Endothelial cell of umbilical vein (primary cell): ENCODE results near the gene MAP3K13. TPM values are rescaled to one million over a fixed set of nuclear protein-coding genes. Genes with fewer than 3 reads are reported as not detected.

Source experiments
- BruUV-seq: library from RNA; stranded (reverse); fragments of 400-500 nt; replicated peaks from 2 replicates; lab custom pipeline; 2021; lab: Mats Ljungman, UMichigan
- CTCF ChIA-PET: fragments of 300-600, 350-600 bp; sonication (Branson Sonifier 250); formaldehyde crosslinking; loops from one replicate; lab custom pipeline; 2021; ENCODE audit warnings: antibody characterized with exemption, inconsistent platforms; lab: Charles Lee
- POLR2A ChIA-PET: fragments of 300-600, 350-600 bp; sonication (Branson Sonifier 250); formaldehyde crosslinking; loops from one replicate; lab custom pipeline; 2021; ENCODE audit warnings: antibody characterized with exemption, inconsistent platforms; lab: Charles Lee
- DNase-seq: peaks from one replicate; pipeline ENCODE4 v3.0.0-alpha.2; 2011; ENCODE audit warnings: low read depth, low spot score
- FAIRE-seq: peaks from 2 replicates; lab custom pipeline; 2011; peaks lifted over from hg19 to GRCh38; lab: Jason Lieb, UNC
- H2AFZ ChIP-seq: 2 replicates; pipeline ENCODE4 v1.6.0; 2012; ENCODE audit warnings: low read depth, low read length, control low read depth, inconsistent platforms
- H3K27ac ChIP-seq: 2 replicates; pipeline ENCODE4 v1.5.1; 2011; ENCODE audit warnings: low read depth, mild to moderate bottlenecking, control low read depth, low read length, moderate library complexity; ENCODE audit not compliant: insufficient read depth
- H3K27me3 ChIP-seq, 2 experiments: 2 replicates each; pipeline versions ENCODE4 v1.6.0 to v1.6.1; 2011; ENCODE audit warnings: low read length in 2 of 2, mixed read lengths in 1 of 2; ENCODE audit not compliant: control insufficient read depth in 2 of 2, insufficient read depth in 2 of 2
- H3K36me3 ChIP-seq, 2 experiments: 2 replicates in 1 of 2; 3 replicates in 1 of 2; pipeline ENCODE4 v1.5.1; 2011; ENCODE audit warnings: low read length in 2 of 2, mild to moderate bottlenecking in 1 of 2, moderate library complexity in 1 of 2; ENCODE audit not compliant: control insufficient read depth in 2 of 2, insufficient read depth in 2 of 2; ENCODE audit errors: extremely low read depth in 1 of 2
- H3K4me1 ChIP-seq: 3 replicates; pipeline ENCODE4 v1.5.1; 2011; ENCODE audit warnings: mild to moderate bottlenecking, low read length; ENCODE audit not compliant: control insufficient read depth, insufficient read depth; ENCODE audit errors: extremely low read depth
- H3K4me2 ChIP-seq: 2 replicates; pipeline ENCODE4 v1.6.1; 2011; ENCODE audit warnings: low read length, control low read depth, mixed read lengths; ENCODE audit not compliant: insufficient read depth
- H3K4me3 ChIP-seq, 3 experiments: fragments of 200-600 bp in 1 of 3; sonication (generic), shearing (Covaris generic) in 1 of 3; replicated peaks in 1 of 3; 2 replicates each; pipeline ENCODE4 v1.5.1; 2011 to 2016; ENCODE audit warnings: control low read depth in 3 of 3, low read length in 3 of 3, mild to moderate bottlenecking in 2 of 3, inconsistent platforms in 1 of 3, low read depth in 1 of 3, moderate library complexity in 1 of 3; ENCODE audit not compliant: insufficient read depth in 1 of 3
- H3K79me2 ChIP-seq: 2 replicates; pipeline ENCODE4 v1.6.0; 2012; ENCODE audit warnings: low read length, inconsistent platforms; ENCODE audit not compliant: control insufficient read depth, insufficient read depth
- H3K9ac ChIP-seq: replicated peaks from 2 replicates; pipeline ENCODE3; 2011; ENCODE audit warnings: low read length, control low read depth; ENCODE audit not compliant: insufficient read depth; ENCODE audit errors: extremely low read depth
- H3K9me1 ChIP-seq: replicated peaks from 3 replicates; pipeline ENCODE4 v1.6.0; 2011; ENCODE audit warnings: mild to moderate bottlenecking, low read length; ENCODE audit not compliant: control insufficient read depth, insufficient read depth; ENCODE audit errors: extremely low read depth
- H3K9me3 ChIP-seq: replicated peaks from 2 replicates; pipeline ENCODE4 v1.5.1; 2012; ENCODE audit warnings: low read length, inconsistent platforms; ENCODE audit not compliant: control insufficient read depth, insufficient read depth
- H4K20me1 ChIP-seq: replicated peaks from 2 replicates; pipeline ENCODE3; 2011; ENCODE audit warnings: mild to moderate bottlenecking, low read length; ENCODE audit not compliant: control insufficient read depth, insufficient read depth; ENCODE audit errors: extremely low read depth
- EZH2 ChIP-seq: IDR thresholded peaks from 2 replicates; pipeline ENCODE4 v1.6.1; 2012; ENCODE audit warnings: borderline replicate concordance, low read depth, mild to moderate bottlenecking, moderate library complexity, low read length, inconsistent platforms; ENCODE audit not compliant: severe bottlenecking
- FOS ChIP-seq: IDR thresholded peaks from 2 replicates; pipeline ENCODE4 v1.6.1; 2011; ENCODE audit warnings: mild to moderate bottlenecking, low read length, moderate library complexity, borderline replicate concordance; ENCODE audit not compliant: insufficient read depth
- GATA2 ChIP-seq: IDR thresholded peaks from 2 replicates; pipeline ENCODE4 v1.7.0; 2011; ENCODE audit warnings: low read depth, mild to moderate bottlenecking, moderate library complexity, mixed read lengths, low read length; ENCODE audit not compliant: insufficient read length, insufficient read depth
- JUN ChIP-seq: IDR thresholded peaks from 2 replicates; pipeline ENCODE4 v1.6.1; 2011; ENCODE audit warnings: borderline replicate concordance, low read depth; ENCODE audit not compliant: insufficient read length, insufficient read depth
- MYC ChIP-seq: IDR thresholded peaks from one replicate; pipeline ENCODE4 v1.6.1; 2011; ENCODE audit warnings: mild to moderate bottlenecking, low read depth, low read length
- POLR2A ChIP-seq: IDR thresholded peaks from 2 replicates; pipeline ENCODE4 v1.6.1; 2012; ENCODE audit warnings: low read depth, mild to moderate bottlenecking, control low read depth, low read length
- POLR2AphosphoS5 ChIP-seq: IDR thresholded peaks from 2 replicates; pipeline ENCODE4 v1.6.1; 2012; ENCODE audit warnings: low read depth, mild to moderate bottlenecking, control low read depth, low read length, moderate library complexity; ENCODE audit not compliant: insufficient read depth
- dilution Hi-C: fragments of 300-500 bp; cut with MboI; formaldehyde crosslinking; loops from one replicate; pipeline ENCODE4 v1.15.0; 2019; ENCODE audit warnings: low sequenced_read_pairs; ENCODE audit not compliant: extremely low pct_ligation_motif_present
- intact Hi-C: fragments of 100-400 bp; cut with micrococcal nuclease; formaldehyde crosslinking; loops from one replicate; pipeline ENCODE4 v1.10.0; 2022
- polyA plus RNA-seq, 4 experiments: library from polyadenylated mRNA; depleted of rRNA in 3 of 4; stranded (reverse) in 3 of 4; unstranded in 1 of 4; fragments of >200 nt; gene quantifications; 2 replicates each; pipeline versions ENCODE4 v1.2.1 to v1.2.3, GENCODE V29; 2011 to 2012; ENCODE audit warnings: missing spikeins in 1 of 4
- total RNA-seq: library from RNA; stranded (reverse); gene quantifications from 2 replicates; pipeline ENCODE4 v1.2.3, GENCODE V29; 2021
- TF ChIP-seq, protein P1 (sequence below): IDR thresholded peaks from 2 replicates; pipeline ENCODE4 v1.6.1; 2011; ENCODE audit not compliant: insufficient read depth, insufficient read length
- TF ChIP-seq, protein P2 (sequence below), 2 donors: IDR thresholded peaks; 1 replicate in 1 of 2; 2 replicates in 1 of 2; pipeline ENCODE4 v1.5.1; 2011; ENCODE audit warnings: low read length in 2 of 2, mild to moderate bottlenecking in 2 of 2, moderate library complexity in 2 of 2, control low read depth in 1 of 2, inconsistent platforms in 1 of 2, low read depth in 1 of 2; ENCODE audit not compliant: insufficient read depth in 1 of 2; ENCODE audit errors: extremely low read depth in 1 of 2

MAP3K13 gene
- total and polyA plus RNA-seq, 2 donors (not counting 3 experiments of a cell fraction or from before 2014, with no cell fraction given): 6.2 to 15.4 TPM

DNA sequence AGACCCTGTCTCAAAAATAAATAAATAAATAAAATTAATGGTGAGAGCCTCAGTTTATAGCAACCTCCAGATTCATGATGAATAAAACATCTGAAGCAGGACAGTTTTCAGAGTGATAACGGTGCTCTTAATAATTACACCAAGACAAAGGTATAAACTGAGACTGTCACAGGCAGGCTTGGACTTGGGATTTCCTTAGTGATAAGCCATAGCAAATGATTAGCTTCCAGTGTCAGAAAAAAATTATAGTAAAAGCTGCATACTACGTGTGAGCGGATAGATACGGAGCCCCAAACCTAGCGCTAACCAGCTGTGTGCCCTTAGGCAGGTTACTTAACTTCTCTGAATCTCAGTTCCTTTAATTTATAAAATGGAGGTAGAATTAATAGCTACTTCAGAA, 167.9 kb downstream of the MAP3K13 start:
- intact Hi-C loops (no loop called here), dilution Hi-C loops (no loop called here)
- Histone ChIP-seq H3K9me1 (peaks cover 3% of the 10 kb centered on the region), H4K20me1 (no peaks in the 10 kb centered on the region), H3K79me2 (no peaks in the 10 kb centered on the region), H3K4me3 (no peak overlapping the region), H3K27me3 (no peaks in the 10 kb centered on the region), H3K4me2 (no peak overlapping the region), H2AFZ (no peak overlapping the region), H3K9ac (no peak overlapping the region), H3K9me3 (no peaks in the 10 kb centered on the region), H3K36me3 (no peaks in the 10 kb centered on the region), H3K4me1 (no peaks in the 10 kb centered on the region), H3K27ac (no peak overlapping the region)
- no TSS peak for BruUV-seq
- FAIRE-seq (no peak), DNase-seq (no peak)
- POLR2A ChIA-PET: no interaction called here
- TF ChIP-seq EZH2 (no peak), POLR2A (no peak), MYC (no peak), JUN (no peak), GATA2 (no peak), FOS (no peak), POLR2AphosphoS5 (no peak)
- TF ChIP-seq, protein P1, sequence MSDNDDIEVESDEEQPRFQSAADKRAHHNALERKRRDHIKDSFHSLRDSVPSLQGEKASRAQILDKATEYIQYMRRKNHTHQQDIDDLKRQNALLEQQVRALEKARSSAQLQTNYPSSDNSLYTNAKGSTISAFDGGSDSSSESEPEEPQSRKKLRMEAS: no peak
- TF ChIP-seq, protein P2, sequence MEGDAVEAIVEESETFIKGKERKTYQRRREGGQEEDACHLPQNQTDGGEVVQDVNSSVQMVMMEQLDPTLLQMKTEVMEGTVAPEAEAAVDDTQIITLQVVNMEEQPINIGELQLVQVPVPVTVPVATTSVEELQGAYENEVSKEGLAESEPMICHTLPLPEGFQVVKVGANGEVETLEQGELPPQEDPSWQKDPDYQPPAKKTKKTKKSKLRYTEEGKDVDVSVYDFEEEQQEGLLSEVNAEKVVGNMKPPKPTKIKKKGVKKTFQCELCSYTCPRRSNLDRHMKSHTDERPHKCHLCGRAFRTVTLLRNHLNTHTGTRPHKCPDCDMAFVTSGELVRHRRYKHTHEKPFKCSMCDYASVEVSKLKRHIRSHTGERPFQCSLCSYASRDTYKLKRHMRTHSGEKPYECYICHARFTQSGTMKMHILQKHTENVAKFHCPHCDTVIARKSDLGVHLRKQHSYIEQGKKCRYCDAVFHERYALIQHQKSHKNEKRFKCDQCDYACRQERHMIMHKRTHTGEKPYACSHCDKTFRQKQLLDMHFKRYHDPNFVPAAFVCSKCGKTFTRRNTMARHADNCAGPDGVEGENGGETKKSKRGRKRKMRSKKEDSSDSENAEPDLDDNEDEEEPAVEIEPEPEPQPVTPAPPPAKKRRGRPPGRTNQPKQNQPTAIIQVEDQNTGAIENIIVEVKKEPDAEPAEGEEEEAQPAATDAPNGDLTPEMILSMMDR (IDR thresholded peaks at IDR 0.05; ENCODE audit: extremely low read depth in 1 of 2, insufficient read depth in 1 of 2, low read depth in 1 of 2, low read length in 2 of 2): no peak
- CTCF ChIA-PET: interaction anchor here (1.4 to 4.5 kb wide), 2 partner anchors 28 to 70 kb away, joined by 3 to 24 read pairs; no protein-coding TSS in a partner anchor
